ENCODE data around the gene FYCO1.
A peak's percentile ranks its signal among the peaks of the same experiment; 100 is the strongest.
"Not testable (repeated sequence)": the region's sequence is repeated elsewhere in the genome, so short reads cannot be mapped to it uniquely, and the experiment has no call there.

Gene FYCO1

GRCh38 chr3:45995236-45996192, at the start of gene FYCO1:
FYCO1 (minus strand) TSS chr3:45995824; CDS start chr3:45984910, 10,914 bp downstream.
- peak; percentile 90 for DNase-seq

- no peak for DNase-seq
These were observed 43.3 kb upstream of the FYCO1 start for GRCh38 chr3:46038916-46039315.

GRCh38 chr3:46038071-46038470, 42.4 kb upstream of the FYCO1 start:
- not testable (repeated sequence) for DNase-seq

DNA sequence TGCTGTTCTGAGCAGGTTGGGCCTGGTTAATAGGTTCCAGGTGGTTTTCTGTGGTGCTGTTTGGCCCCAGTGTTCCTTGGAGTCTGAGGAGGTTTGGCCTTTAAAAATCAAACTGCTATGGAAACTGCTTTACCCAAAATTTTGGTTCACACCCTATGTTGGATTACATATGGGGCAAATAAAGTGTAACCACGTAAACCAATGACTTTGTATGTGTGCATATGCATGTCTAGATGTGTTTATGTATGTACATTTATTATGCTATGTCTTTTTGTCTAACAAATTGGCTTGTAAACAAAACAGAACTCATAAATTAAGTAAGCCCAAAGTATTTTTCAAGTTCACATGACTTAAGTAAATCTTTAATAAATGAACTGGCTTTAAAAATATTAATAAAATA, 40.6 kb upstream of the FYCO1 start:
- no peak for DNase-seq

DNA sequence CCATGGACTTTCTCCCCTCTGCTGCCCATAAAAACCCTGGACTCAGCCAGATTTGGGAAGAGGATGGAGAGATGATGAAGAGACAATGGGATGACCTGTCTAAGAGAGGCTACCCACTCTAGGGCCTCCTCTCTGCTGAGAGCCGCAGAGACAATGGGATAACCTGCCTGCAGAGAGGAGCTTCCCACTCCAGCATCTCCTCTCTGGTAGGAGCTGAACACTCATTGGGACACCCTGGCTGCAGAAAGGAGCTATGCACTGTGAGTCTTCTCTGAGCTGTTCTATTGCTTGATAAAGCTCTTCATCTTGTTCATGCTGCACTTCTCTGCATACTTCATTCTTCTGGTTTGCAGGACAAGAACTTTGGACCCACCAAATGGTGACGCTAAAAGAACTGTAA, 36.1 kb upstream of the FYCO1 start:
- DNase-seq = no peak

DNA sequence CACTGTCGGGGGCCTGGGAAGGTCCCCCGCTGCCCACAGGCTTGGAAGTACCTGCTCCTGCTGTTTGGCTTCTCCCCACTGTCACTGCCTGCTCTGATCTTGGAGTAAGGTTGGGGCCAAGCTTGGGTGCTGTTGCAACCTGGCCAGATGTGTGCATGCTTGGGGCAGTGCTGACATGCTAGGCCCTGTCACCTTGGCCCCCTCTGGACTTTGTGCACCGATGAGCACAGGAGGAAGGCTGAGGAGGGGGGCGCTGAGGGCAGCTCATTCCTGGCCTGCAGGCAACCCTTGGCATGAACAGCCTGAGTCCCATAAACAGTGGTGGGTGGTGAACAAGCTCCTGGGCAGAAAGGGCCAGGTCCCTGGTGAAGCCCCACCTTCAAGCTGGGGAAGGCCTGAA, 35.6 kb upstream of the FYCO1 start:
- DNase-seq = no peak

DNA sequence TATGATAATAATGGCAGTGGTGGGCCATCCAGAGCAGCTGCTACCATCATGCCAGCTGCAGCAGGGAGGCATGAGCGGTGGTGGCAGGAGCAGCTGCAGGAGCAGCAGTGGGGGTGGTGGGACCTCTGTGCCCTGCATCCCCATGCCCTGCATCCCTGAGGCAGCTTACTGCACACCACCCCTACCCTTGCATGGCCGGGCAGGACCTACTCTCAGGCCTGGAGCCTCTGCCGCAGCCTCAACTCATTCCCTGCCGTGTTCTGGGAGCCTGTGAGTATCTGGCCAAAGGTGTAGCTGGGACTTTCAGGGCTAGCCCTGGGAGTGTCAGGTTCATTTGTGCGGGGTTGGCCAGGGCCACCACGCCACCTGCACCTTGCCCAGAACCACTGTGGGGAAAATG, 35.0 kb upstream of the FYCO1 start:
- no peak for DNase-seq

- no peak for DNase-seq
These were observed 34.4 kb upstream of the FYCO1 start for GRCh38 chr3:46029953-46030543.

- DNase-seq = no peak
These were observed 32.2 kb upstream of the FYCO1 start for GRCh38 chr3:46027736-46028397.

DNA sequence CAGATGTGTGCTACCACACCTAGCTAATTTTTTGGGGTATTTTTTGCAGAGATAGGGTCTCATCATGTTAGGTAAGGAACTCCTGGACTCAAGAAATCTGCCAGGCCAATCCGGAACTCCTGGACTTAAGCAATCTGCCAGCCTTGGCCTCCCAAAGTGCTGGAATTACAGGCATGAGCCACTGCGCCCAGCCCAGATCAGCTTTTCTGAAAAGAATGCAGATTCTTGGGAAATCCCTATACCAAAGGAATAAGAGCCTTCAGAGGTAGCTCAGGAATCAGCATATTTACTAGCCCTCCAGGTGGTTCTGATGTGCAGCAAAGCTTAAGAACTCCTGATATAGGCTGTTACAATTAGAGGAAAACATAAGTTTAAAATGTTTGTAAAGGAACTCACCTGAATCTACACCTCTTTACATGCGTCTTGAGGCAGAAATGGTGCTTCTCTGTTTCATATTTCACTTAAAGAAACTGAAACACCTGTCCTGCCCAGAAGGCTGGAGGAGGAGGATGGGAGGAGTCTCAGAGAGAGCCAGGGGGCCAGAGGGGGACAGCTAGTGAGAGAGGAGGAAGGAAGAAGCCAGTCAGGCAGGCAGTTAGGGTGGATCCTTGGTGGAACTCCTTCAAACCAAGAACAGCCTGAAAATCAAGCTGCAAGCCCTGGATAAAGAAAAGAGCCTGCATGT, 31.5 kb upstream of the FYCO1 start, which contains the start of gene XCR1:
XCR1 (minus strand) TSS at position 463 of the 685 bp plus-strand sequence. CDS start 5,536 bp downstream, outside the sequence.
- DNase-seq = no peak

DNA sequence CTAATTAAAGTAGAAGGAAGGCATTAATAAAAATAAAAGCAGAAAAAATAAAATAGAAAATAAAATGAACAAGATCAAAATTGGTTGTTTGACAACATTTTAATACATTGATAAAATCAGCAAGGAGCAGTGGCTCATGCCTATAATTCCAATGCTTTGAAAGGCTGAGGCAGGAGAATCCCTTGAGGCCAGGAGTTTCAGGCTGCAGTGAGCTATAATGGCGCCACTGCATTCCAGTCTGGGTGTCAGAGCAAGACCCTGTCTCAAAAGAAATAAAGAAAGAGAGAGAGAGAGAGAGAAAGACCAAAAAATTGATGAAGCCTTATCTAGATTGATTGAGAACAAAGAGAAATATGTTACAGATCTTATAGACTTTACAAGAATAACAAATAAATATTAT, 29.5 kb upstream of the FYCO1 start:
- no peak for DNase-seq

DNA sequence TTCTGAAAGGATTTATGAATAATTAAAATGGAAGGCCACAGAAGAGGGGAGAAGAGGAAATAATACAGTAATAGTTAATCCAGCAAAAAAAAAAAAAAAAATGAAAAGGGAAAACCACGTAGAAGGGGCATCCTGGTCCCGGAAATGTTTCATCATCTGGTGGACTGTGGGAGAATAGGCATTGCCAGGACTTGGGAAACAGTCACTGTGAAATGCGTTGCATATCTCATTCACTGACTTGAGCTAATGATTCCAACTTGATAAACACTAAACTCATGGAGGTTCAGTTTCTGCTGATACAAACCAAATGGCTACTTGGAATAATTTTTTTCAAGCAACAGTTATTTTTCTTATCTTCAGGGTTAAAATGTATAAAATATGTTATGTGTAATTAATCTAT, 28.5 kb upstream of the FYCO1 start:
- DNase-seq = no peak

DNA sequence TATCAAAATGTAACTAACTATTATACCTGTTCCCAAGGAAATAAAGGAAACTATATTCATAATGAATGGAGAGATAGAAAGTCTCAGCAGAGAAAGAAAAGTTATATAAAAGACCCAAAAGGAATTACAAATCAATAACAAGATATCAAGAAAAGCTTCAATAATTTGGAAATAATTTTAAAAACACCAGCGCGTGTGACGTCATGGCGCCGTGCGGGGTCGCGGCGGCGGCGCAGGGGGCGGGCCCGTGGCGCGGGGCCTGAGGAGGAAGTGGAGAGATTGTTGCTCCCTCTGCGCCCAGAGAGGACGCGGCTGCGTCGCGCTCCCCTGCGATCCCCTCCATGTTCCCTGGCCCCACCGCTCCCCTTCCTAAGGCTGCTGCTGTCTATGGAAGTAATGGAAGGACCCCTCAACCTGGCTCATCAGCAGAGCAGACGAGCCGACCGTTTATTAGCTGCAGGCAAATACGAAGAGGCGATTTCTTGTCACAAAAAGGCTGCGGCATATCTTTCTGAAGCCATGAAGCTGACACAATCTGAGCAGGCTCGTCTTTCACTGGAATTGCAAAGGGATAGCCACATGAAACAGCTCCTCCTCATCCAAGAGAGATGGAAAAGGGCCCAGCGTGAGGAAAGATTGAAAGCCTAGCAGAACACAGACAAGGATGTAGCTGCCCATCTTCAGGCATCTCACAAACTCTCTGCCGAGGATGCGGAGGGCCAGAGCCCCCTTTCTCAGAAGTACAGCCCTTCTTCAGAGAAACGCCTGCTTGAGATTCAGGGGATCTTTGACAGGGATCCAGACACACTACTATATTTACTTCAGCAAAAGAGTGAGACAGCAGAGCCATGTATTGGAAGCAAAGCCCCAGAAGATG, 27.5 kb upstream of the FYCO1 start:
- DNase-seq = no peak

DNA sequence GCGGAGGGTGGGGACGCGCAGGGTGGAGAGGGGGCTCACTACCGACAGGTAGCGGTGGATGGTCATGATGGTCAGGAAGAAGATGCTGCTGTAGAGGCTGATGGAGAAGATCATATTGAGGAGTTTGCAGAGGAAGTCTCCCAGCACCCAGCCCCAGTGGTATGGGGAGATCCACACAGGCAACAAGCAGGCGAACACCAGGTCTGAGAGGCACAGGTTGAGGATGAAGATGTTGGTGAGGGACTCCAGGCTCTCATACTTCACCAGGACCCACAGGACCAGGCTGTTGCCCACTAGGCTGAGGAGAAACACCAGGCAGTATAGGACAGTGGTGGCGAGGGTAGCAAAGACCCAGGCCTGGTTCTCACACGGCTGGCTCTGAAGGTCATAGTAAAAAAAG, 25.9 kb upstream of the FYCO1 start:
- DNase-seq = no peak

DNA sequence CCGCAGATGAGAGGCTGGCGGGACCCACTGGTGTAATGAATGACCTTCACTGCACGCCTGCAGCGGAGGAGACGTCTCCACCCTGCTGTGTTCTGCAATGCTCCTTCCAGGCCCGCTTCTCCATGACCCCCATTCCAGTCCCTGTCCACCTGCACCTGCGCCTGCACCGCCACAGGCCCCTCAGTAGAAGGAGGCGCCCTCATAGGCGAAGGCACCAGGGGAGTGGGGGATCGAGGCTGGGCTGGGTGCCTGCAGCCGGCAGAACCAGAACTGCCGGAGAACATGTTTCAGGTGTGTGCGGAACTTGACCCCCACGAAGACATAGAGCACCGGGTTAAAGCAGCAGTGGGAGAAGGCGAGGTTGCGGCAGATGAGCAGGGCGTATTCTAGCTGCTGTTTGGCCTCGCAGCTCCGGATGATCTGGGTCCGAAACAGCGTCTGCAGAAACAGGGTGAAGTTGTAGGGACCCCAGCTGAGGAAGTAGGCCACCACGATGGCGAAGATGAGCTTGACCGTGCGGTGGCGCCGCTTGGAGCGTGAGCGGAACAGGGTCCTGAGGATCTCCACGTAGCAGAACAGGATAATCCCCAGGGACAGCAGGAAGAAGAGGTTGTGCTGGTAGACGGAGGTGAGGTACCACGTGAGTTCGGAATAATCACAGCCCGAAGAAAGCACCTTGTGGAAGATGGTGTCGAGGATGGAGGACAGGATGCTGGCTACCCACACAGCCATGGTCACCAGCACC, 25.3 kb upstream of the FYCO1 start:
- DNase-seq = no peak

- DNase-seq = no peak
These were observed 24.1 kb upstream of the FYCO1 start for GRCh38 chr3:46019707-46020106.

- no peak for DNase-seq
These were observed 22.1 kb upstream of the FYCO1 start for GRCh38 chr3:46017720-46018119.

- DNase-seq = no peak
These were observed 17.9 kb upstream of the FYCO1 start for GRCh38 chr3:46013316-46014094.

- no peak for DNase-seq
These were observed 16.6 kb upstream of the FYCO1 start for GRCh38 chr3:46012246-46012645.

DNA sequence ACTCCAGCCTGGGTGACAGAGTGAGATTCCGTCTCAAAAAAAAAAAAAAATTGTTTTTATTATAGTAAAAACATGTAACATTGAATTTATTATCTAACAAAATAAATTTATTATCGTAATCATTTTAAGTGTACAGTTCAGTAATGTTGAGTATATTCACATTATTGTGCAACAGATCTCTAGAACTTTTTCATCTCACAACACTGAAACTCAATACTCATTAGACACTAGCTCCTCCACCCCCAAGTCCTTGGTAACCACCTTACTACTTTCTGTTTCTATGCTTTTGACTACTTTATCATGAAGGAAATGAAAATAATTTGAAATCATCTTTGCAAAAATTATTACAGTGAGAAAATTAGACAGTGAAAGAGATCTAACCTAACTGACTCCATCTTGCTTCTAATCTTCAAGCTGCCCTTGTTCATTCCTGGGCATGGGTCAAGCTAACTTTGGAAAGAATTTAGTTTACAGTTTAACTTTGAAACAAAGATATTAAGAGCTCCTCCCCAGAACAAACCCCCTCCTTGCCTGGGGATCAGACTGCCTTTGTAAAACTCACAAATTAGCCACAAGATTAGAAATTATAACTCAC, 15.0 kb upstream of the FYCO1 start:
- DNase-seq = no peak
